Measurements from ENCODE around the gene AREL1. TPM values are rescaled to one million over a fixed set of nuclear protein-coding genes. Genes with fewer than 3 reads are reported as not detected.

Gene AREL1
- total RNA-seq, 4 donors from 2014 or later, result 33.8 to 95.6 (median 65.1) TPM

DNA sequence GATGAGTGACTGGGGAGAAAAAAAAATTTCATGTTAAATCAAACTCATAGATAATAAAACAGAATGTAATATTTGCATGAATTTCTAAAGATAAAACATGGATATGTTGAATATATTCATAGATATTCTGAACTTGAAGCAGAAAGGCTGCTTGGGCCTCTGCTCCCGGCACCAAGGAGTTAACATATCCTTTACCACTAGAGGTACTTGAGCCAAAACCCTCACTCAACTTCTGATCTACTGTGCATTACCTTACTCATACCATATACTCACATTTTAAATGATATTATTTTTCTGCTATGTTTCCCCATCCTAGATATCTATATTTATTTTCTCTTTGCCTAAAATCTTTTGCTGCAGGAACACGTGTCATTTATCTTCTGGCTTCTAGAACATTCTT lies 14.9 kb downstream of the AREL1 start:
- no peak overlapping the region for H3K27ac ChIP-seq
- H3K27me3 ChIP-seq, result no peaks in the 10 kb centered on the region
- DNase-seq, result no peak
- peaks cover 0 to 5% (median 0%) of the 10 kb centered on the region in 4 donors for H3K9me3 ChIP-seq
- H3K4me1 ChIP-seq, result no peaks in the 10 kb centered on the region
- H3K36me3 ChIP-seq, result peaks cover 0 to 10% (median 0%) of the 10 kb centered on the region in 3 donors
- no peak for TF ChIP-seq POLR2A (IDR thresholded peaks at IDR 0.05)
- TF ChIP-seq, protein P1, sequence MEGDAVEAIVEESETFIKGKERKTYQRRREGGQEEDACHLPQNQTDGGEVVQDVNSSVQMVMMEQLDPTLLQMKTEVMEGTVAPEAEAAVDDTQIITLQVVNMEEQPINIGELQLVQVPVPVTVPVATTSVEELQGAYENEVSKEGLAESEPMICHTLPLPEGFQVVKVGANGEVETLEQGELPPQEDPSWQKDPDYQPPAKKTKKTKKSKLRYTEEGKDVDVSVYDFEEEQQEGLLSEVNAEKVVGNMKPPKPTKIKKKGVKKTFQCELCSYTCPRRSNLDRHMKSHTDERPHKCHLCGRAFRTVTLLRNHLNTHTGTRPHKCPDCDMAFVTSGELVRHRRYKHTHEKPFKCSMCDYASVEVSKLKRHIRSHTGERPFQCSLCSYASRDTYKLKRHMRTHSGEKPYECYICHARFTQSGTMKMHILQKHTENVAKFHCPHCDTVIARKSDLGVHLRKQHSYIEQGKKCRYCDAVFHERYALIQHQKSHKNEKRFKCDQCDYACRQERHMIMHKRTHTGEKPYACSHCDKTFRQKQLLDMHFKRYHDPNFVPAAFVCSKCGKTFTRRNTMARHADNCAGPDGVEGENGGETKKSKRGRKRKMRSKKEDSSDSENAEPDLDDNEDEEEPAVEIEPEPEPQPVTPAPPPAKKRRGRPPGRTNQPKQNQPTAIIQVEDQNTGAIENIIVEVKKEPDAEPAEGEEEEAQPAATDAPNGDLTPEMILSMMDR (IDR thresholded peaks at IDR 0.05), result no peak
- H3K4me3 ChIP-seq, result no peak overlapping the region

DNA sequence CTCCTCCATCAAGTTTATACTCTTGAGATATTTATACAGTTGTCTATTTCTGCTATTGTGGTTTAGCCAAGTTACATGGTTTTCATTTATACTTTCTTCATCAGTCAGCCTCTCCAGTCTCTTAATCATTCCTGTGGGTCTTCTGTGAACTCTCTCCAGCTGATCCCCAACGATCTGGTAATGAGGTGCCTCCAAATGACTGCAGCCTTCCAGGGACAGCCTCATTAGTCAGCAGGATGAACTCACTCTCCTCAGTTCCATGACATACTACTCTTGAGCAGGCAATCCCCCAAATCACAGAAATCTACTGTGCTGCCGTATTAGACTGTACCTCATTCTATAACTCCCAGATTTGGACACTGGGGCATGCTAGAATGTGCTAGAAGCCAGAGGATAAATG lies 15.3 kb downstream of the AREL1 start:
- no peak for DNase-seq
- Histone ChIP-seq H3K4me1 (no peaks in the 10 kb centered on the region), H3K36me3 (peaks cover 0 to 10% (median 0%) of the 10 kb centered on the region in 3 donors), H3K9me3 (peaks cover 0 to 5% (median 0%) of the 10 kb centered on the region in 4 donors), H3K27ac (no peak overlapping the region), H3K27me3 (no peaks in the 10 kb centered on the region), H3K4me3 (no peak overlapping the region)
- TF ChIP-seq, protein P1 (IDR thresholded peaks at IDR 0.05), result no peak

DNA sequence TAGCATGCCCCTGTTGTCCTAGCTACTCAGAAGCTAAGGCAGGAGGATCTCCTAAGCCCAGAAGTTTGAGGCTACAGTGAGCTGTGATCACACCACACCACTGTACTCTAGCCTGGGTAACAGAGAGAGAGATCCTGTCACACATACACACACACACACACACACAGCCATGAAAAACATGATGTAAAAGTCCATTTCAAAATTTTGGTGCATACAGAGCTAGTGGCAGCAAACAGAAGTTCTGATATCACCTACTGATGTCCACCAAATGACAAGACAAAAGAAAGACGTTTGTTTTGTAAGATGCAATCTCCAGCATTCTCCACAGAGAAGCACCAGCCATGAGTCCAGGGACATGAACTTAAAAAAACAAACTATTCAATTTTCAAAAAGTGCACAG lies 15.9 kb downstream of the AREL1 start:
- TF ChIP-seq, protein P1 (IDR thresholded peaks at IDR 0.05), result no peak
- no peak for TF ChIP-seq POLR2A (IDR thresholded peaks at IDR 0.05)
- no peak for DNase-seq
- Histone ChIP-seq H3K9me3 (no peaks in the 10 kb centered on the region), H3K36me3 (peaks cover 0 to 10% (median 0%) of the 10 kb centered on the region in 3 donors), H3K4me1 (no peaks in the 10 kb centered on the region), H3K4me3 (no peak overlapping the region), H3K27me3 (no peaks in the 10 kb centered on the region), H3K27ac (no peak overlapping the region)

DNA sequence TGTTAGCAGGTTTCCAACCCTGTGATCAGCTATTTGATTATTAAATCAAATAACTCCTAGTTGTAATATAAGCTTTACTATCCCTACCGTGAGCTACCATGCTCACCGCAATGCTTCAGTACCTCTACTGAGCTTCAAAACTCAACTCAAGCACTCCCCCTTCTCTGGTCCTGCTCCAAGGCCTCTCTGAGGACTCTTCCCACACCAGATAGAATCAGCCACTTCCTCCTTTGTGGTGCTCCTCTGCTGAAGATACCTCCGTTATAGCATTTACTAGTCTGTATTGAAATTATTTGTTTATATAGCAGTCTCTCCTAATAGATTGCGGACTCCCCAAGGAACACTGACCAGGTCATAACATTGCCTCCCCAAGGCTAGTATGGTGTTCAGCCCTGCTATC lies 17.5 kb downstream of the AREL1 start:
- peaks cover 0 to 11% (median 0%) of the 10 kb centered on the region in 3 donors for H3K36me3 ChIP-seq
- TF ChIP-seq POLR2A (IDR thresholded peaks at IDR 0.05), result no peak
- H3K4me1 ChIP-seq, result no peaks in the 10 kb centered on the region
- H3K27me3 ChIP-seq, result no peaks in the 10 kb centered on the region
- no peak overlapping the region for H3K27ac ChIP-seq
- H3K9me3 ChIP-seq, result no peaks in the 10 kb centered on the region
- no peak for DNase-seq
- no peak overlapping the region for H3K4me3 ChIP-seq

DNA sequence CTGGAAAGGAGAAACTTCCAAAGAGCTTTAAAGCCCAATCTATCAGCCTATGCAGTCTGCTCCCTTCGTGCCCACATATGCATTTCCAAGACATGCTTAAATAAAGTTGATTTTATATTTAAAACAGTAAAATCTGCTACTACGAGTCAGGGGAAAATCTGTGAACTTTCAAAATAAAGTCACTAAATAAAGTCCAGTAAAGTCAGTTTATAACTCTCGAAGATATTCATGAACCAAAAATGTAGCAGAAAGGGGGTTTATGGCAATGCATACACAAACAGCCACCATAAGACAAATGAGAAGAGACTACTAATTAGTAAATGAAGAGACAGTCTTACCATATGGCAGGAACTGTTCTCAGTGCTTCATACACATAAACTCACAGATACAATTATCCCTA lies 19.7 kb downstream of the AREL1 start:
- no peak for DNase-seq

DNA sequence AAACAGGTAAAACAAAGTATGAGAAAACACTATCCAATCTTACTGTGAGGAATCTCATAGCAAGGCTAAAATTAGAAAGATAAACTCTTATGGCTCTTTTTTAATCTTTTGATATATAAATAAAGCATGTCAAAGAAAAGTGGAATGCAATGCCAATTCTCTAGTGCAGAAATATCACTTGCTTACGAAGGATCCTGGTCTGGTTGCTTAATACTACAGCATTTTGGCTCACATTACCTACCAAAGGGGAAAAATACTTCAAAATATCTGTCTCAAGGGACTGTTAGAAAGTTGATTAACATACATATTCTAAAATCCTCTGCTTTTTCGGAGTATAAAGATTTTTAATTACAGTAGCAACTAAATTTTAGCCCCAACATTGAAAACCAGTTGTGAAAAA lies 21.4 kb downstream of the AREL1 start:
- peaks cover 0 to 6% (median 0%) of the 10 kb centered on the region in 4 donors for H3K4me1 ChIP-seq
- no peak overlapping the region for H3K4me3 ChIP-seq
- H3K36me3 ChIP-seq, result peaks cover 0 to 25% (median 0%) of the 10 kb centered on the region in 3 donors
- no peaks in the 10 kb centered on the region for H3K9me3 ChIP-seq
- H3K27me3 ChIP-seq, result no peaks in the 10 kb centered on the region
- DNase-seq, result no peak
- no peak overlapping the region for H3K27ac ChIP-seq
- TF ChIP-seq, protein P1 (IDR thresholded peaks at IDR 0.05), result no peak
- TF ChIP-seq POLR2A (IDR thresholded peaks at IDR 0.05), result no peak

More for the DNA sequence above, 19.7 kb downstream of the AREL1 start:
- H3K4me1 ChIP-seq, result no peaks in the 10 kb centered on the region
- H3K9me3 ChIP-seq, result no peaks in the 10 kb centered on the region
- H3K4me3 ChIP-seq, result no peak overlapping the region
- peaks cover 0 to 21% (median 0%) of the 10 kb centered on the region in 3 donors for H3K36me3 ChIP-seq
- H3K27ac ChIP-seq, result no peak overlapping the region
- TF ChIP-seq, protein P1 (IDR thresholded peaks at IDR 0.05), result no peak
- no peak for TF ChIP-seq POLR2A (IDR thresholded peaks at IDR 0.05)
- no peaks in the 10 kb centered on the region for H3K27me3 ChIP-seq

All from Peyer's patch (tissue), 4 donors.